Stimulated activated naive CD8-positive, alpha-beta T cell treated with anti-CD3 and anti-CD28 coated beads, Interleukin-15, amount 100 ng/mL, for 72 hours (primary cell): ENCODE data around the gene CTBP2.
"Not testable (repeated sequence)": the region's sequence is repeated elsewhere in the genome, so short reads cannot be mapped to it uniquely, and the experiment has no call there.

Experiments used
- ATAC-seq: fragments of 150-1000 bp; cut with Tn5 transposase; 2 replicates; pipeline ENCODE4 v1.10.0; 2021; ENCODE audit warnings: mild to moderate bottlenecking, moderate library complexity
- DNase-seq, 2 donors: peaks; one replicate each; pipeline ENCODE4 v3.0.0; 2021 to 2022
- H3K27ac Mint-ChIP-seq, 2 donors: one replicate each; pipeline ENCODE4 v1.8.0; 2022; ENCODE audit warnings: mild to moderate bottlenecking in 2 of 2, mixed read lengths in 2 of 2, moderate library complexity in 2 of 2
- H3K27me3 Mint-ChIP-seq: one replicate; pipeline ENCODE4 v1.8.0; 2022; ENCODE audit warnings: mixed read lengths
- H3K4me1 Mint-ChIP-seq: one replicate; pipeline ENCODE4 v1.8.0; 2022; ENCODE audit warnings: mild to moderate bottlenecking, mixed read lengths
- H3K4me3 Mint-ChIP-seq, 2 donors: one replicate each; pipeline ENCODE4 v1.8.0; 2022; ENCODE audit warnings: mild to moderate bottlenecking in 2 of 2, mixed read lengths in 2 of 2, moderate library complexity in 1 of 2
- H3K9me3 Mint-ChIP-seq, 2 donors: one replicate each; pipeline ENCODE4 v1.8.0; 2022; ENCODE audit warnings: mixed read lengths in 2 of 2

The CTBP2 gene

GRCh38 chr10:125073996-125074395 is 86.4 kb downstream of the CTBP2 start:
- Mint-ChIP-seq H3K27ac (no peak overlapping the region), H3K27me3 (peaks cover 37% of the 10 kb centered on the region), H3K4me1 (no peaks in the 10 kb centered on the region), H3K9me3 (no peaks in the 10 kb centered on the region), H3K4me3 (no peak overlapping the region)
- ATAC-seq (no peak), DNase-seq (no peak)

GRCh38 chr10:125072794-125073193 is 87.6 kb downstream of the CTBP2 start:
- H3K27me3 Mint-ChIP-seq, result peaks cover 48% of the 10 kb centered on the region
- H3K4me3 Mint-ChIP-seq, result no peak overlapping the region
- no peaks in the 10 kb centered on the region for H3K4me1 Mint-ChIP-seq
- no peak overlapping the region for H3K27ac Mint-ChIP-seq
- ATAC-seq (no peak), DNase-seq (no peak)
- H3K9me3 Mint-ChIP-seq, result no peaks in the 10 kb centered on the region

GRCh38 chr10:125071008-125071407 is 89.4 kb downstream of the CTBP2 start:
- H3K27ac Mint-ChIP-seq, result no peak overlapping the region
- ATAC-seq, result no peak
- H3K4me1 Mint-ChIP-seq, result no peaks in the 10 kb centered on the region
- no peak for DNase-seq
- peaks cover 48% of the 10 kb centered on the region for H3K27me3 Mint-ChIP-seq
- no peaks in the 10 kb centered on the region for H3K9me3 Mint-ChIP-seq
- no peak overlapping the region for H3K4me3 Mint-ChIP-seq

GRCh38 chr10:125068406-125068805 is 92.0 kb downstream of the CTBP2 start:
- Mint-ChIP-seq H3K27me3 (peaks cover 51% of the 10 kb centered on the region), H3K4me1 (peaks cover 22% of the 10 kb centered on the region), H3K4me3 (no peak overlapping the region), H3K9me3 (no peaks in the 10 kb centered on the region), H3K27ac (no peak overlapping the region)
- DNase-seq, result no peak
- ATAC-seq, result no peak

GRCh38 chr10:125067764-125068163 is 92.6 kb downstream of the CTBP2 start:
- no peak overlapping the region for H3K4me3 Mint-ChIP-seq
- DNase-seq (no peak), ATAC-seq (no peak)
- peaks cover 22% of the 10 kb centered on the region for H3K4me1 Mint-ChIP-seq
- H3K9me3 Mint-ChIP-seq, result no peaks in the 10 kb centered on the region
- peaks cover 53% of the 10 kb centered on the region for H3K27me3 Mint-ChIP-seq
- no peak overlapping the region for H3K27ac Mint-ChIP-seq

GRCh38 chr10:125066764-125067450 is 93.5 kb downstream of the CTBP2 start:
- Mint-ChIP-seq H3K27me3 (peaks cover 58% of the 10 kb centered on the region), H3K4me3 (no peak overlapping the region), H3K9me3 (no peaks in the 10 kb centered on the region), H3K27ac (no peak overlapping the region), H3K4me1 (peaks cover 24% of the 10 kb centered on the region)
- DNase-seq (no peak), ATAC-seq (no peak)

GRCh38 chr10:125064681-125065492 is 95.5 kb downstream of the CTBP2 start:
- peaks cover 34% of the 10 kb centered on the region for H3K4me1 Mint-ChIP-seq
- peaks cover 78% of the 10 kb centered on the region for H3K27me3 Mint-ChIP-seq
- ATAC-seq (peak; percentile 91), DNase-seq (peak; percentile 49 to 68)
- H3K9me3 Mint-ChIP-seq, result no peaks in the 10 kb centered on the region
- peak overlapping the region; percentile 50 to 67 for H3K4me3 Mint-ChIP-seq
- peak overlapping the region; percentile 24 to 92 for H3K27ac Mint-ChIP-seq

- Mint-ChIP-seq H3K4me3 (no peak overlapping the region), H3K4me1 (peaks cover 34% of the 10 kb centered on the region), H3K9me3 (no peaks in the 10 kb centered on the region), H3K27ac (no peak overlapping the region), H3K27me3 (peaks cover 87% of the 10 kb centered on the region)
- no peak for ATAC-seq
- no peak for DNase-seq
Measured at GRCh38 chr10:125063256-125063925, 97.0 kb downstream of the CTBP2 start.

GRCh38 chr10:125062914-125063230 is 97.5 kb downstream of the CTBP2 start:
- Mint-ChIP-seq H3K4me3 (no peak overlapping the region), H3K27ac (no peak overlapping the region), H3K9me3 (no peaks in the 10 kb centered on the region), H3K4me1 (peaks cover 34% of the 10 kb centered on the region), H3K27me3 (peaks cover 87% of the 10 kb centered on the region)
- no peak for DNase-seq
- ATAC-seq, result no peak

GRCh38 chr10:125062227-125062913 is 98.0 kb downstream of the CTBP2 start:
- Mint-ChIP-seq H3K27ac (no peak overlapping the region), H3K4me3 (no peak overlapping the region), H3K27me3 (peaks cover 87% of the 10 kb centered on the region)

GRCh38 chr10:125061557-125062226 is 98.7 kb downstream of the CTBP2 start:
- no peak for DNase-seq
- Mint-ChIP-seq H3K9me3 (no peaks in the 10 kb centered on the region), H3K4me1 (peaks cover 43% of the 10 kb centered on the region), H3K27me3 (peaks cover 89% of the 10 kb centered on the region), H3K4me3 (no peak overlapping the region), H3K27ac (no peak overlapping the region)
- no peak for ATAC-seq

More at GRCh38 chr10:125062227-125062913, 98.0 kb downstream of the CTBP2 start:
- Mint-ChIP-seq H3K9me3 (no peaks in the 10 kb centered on the region), H3K4me1 (peaks cover 37% of the 10 kb centered on the region)
- ATAC-seq (no peak), DNase-seq (no peak)

GRCh38 chr10:125060826-125061556 is 99.4 kb downstream of the CTBP2 start:
- H3K4me3 Mint-ChIP-seq, result no peak overlapping the region
- ATAC-seq (no peak), DNase-seq (peak in 1 of 2 donors; percentile 53)
- peaks cover 44% of the 10 kb centered on the region for H3K4me1 Mint-ChIP-seq
- no peaks in the 10 kb centered on the region for H3K9me3 Mint-ChIP-seq
- H3K27me3 Mint-ChIP-seq, result peaks cover 83% of the 10 kb centered on the region
- no peak overlapping the region for H3K27ac Mint-ChIP-seq

GRCh38 chr10:125060482-125060825 is 99.9 kb downstream of the CTBP2 start:
- DNase-seq (no peak), ATAC-seq (no peak)
- Mint-ChIP-seq H3K4me3 (no peak overlapping the region), H3K27ac (no peak overlapping the region), H3K4me1 (peaks cover 42% of the 10 kb centered on the region), H3K9me3 (no peaks in the 10 kb centered on the region), H3K27me3 (peaks cover 82% of the 10 kb centered on the region)

- ATAC-seq (no peak), DNase-seq (no peak)
- no peak overlapping the region for H3K4me3 Mint-ChIP-seq
- H3K27me3 Mint-ChIP-seq, result peaks cover 82% of the 10 kb centered on the region
- H3K4me1 Mint-ChIP-seq, result peaks cover 38% of the 10 kb centered on the region
- H3K27ac Mint-ChIP-seq, result no peak overlapping the region
- no peaks in the 10 kb centered on the region for H3K9me3 Mint-ChIP-seq
Measured at GRCh38 chr10:125060026-125060425, 100.3 kb downstream of the CTBP2 start.

- DNase-seq, H3K9me3 Mint-ChIP-seq, H3K4me3 Mint-ChIP-seq, H3K27ac Mint-ChIP-seq, ATAC-seq: not testable (repeated sequence)
- Mint-ChIP-seq H3K27me3 (peaks cover 87% of the 10 kb centered on the region), H3K4me1 (peaks cover 31% of the 10 kb centered on the region)
Measured at GRCh38 chr10:125059348-125059747, 101.0 kb downstream of the CTBP2 start.
